GM21526 (cell line): Measurements from ENCODE around the gene DIP2C.

Experiments
- ATAC-seq: cut with Tn5 transposase; IDR thresholded peaks from one replicate; pipeline ENCODE4 v1.9.1; 2021; ENCODE audit warnings: moderate library complexity; ENCODE audit not compliant: unreplicated experiment, low FRiP score

DIP2C gene

GRCh38 chr10:508726-509125 lies 180.7 kb downstream of the DIP2C start:
- no peak for ATAC-seq

DNA sequence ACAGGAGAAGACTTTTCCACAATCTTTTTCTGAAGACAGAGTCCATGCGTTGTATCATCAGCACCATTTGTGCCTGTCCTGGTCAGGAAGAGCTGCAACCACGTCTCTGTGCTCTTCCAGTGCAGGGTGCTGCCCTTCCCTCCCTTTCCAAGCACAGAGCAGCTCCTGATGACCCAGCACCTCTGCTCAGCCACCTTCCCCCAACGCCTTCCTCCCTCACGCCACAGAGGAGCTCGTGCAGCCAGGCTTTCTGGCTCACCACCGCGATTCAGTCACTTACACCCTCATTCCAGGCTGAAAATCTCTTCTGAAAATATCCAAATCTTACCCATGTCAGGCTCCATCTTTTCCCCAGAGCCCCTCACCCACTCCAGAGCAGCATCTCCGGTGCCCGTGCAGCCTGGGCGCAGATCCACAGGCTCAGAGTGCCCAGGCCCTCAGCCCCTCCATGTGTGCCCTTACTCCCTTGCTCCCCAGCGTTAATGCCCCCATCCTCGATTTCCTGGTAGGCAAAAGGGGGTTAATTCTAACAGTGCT lies 181.5 kb downstream of the DIP2C start:
- no peak for ATAC-seq

GRCh38 chr10:507355-507699 lies 182.1 kb downstream of the DIP2C start:
- no peak for ATAC-seq

DNA sequence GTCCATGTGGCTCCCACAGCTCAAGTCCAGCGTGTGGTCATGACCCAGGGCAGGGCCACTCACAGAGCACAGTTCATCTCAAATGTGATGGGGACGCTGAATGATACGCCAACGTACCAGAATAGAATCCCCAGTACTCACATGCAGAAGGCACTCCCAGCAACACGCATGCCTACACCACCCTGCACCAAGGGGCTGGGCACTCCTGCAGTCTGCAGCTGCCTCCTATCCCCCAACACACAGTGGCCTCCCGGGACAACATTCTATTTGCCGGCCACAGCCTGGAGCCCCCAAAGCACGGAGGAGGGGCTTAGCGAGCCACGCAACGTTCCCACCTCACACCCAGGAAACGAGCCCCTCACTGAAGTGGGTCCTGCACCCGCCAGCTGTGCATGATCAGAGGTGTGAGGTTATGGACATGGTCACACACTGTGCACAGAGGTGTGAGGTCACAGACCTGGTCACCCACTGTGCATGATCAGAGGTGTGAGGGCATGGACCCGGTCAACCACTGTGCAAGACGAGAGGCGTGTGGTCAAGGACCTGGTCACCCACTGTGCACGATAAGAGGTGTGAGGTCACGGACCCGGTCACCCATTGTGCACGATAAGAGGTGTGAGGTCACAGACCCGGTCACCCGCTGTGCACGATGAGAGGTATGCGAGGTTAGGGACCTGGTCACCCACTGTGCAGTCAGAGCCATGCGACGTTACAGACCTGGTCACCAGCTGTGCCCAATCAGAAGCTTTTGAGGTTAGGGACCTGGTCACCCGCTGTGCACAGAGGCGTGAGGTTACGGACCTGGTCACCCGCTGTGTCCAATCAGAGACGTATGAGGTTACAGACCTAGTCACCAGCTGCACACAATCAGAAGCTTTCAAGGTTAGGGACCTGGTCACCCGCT lies 182.8 kb downstream of the DIP2C start:
- no peak for ATAC-seq

DNA sequence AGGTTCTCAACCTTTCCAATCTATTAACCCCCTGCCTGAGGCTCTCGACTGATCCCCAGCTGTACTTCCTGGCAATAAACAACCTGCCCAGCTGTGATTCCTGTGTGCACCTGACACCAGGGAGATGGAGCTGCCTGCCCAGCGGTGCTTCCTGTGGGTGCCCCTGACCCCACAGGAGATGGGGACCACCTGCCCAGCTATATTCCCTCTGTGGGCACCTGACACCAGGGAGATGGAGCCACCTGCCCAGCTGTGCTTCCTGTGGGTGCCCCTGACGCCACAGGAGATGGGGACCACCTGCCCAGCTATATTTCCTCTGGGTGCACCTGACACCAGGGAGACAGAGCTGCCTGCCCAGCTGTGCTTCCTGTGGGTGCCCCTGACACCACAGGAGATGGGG lies 184.0 kb downstream of the DIP2C start:
- ATAC-seq, result no peak

GRCh38 chr10:504806-505205 lies 184.7 kb downstream of the DIP2C start:
- ATAC-seq, result no peak

- no peak for ATAC-seq
These were observed 185.3 kb downstream of the DIP2C start for GRCh38 chr10:504121-504611.

DNA sequence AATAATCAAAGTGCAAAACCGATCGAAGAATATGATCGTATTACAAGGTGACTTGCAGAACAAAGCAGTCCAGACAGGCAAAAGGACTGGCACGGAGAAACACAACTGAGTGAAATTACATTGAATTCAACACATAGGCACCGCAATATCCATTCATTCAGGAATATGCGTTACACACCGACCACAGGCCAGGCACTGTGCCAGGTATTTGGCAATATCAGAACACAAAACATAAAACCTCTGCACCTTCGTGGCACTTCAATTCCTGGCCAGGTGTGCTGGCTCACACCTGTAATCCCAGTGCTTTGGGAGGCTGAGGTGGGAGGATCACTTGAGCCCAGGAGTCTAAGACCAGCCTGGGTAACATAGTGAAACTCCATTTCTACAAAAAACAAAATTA lies 187.9 kb downstream of the DIP2C start:
- ATAC-seq, result no peak

GRCh38 chr10:500876-501275 lies 188.6 kb downstream of the DIP2C start:
- ATAC-seq, result no peak

DNA sequence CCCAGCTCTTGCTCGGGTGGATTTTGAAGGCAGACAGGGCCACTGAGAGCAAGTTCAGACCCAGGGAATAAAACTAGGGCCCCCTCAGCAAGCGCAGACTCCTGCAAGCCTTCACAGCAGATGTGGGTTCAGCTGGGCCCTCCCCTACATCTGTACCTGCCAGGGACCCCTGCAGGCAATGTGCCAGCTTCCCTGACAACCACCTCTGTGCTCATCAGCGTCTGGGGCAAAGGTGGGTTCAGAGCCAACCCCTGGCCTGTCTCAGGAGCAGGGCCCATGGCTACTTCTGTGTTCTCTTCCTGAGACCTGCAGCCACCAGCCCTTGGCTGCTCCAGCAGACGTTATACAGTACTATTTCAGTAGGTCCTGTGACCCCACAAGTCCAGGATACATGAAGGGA lies 189.5 kb downstream of the DIP2C start:
- ATAC-seq, result no peak

GRCh38 chr10:498760-499435 lies 190.6 kb downstream of the DIP2C start:
- ATAC-seq, result no peak

GRCh38 chr10:497898-498451 lies 191.5 kb downstream of the DIP2C start:
- ATAC-seq, result no peak

DNA sequence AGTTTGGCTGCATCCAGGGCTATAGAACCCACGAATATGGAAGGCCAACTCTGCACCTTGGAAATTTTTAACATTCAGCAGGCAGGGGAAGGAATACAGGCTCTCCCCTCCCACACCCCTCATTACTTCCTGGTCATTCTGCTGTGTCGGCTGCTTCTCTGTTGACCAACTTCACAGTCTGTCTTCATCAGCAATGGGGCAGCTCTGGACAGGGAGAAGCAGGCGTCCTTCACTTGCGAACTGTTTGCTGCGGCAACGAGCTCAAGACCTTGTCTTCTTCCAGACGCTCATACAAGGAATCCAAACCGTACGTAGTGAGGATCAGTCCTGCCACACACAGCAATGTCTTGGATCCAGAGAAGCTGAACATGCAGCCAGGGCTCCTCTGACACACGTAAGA lies 192.2 kb downstream of the DIP2C start:
- no peak for ATAC-seq

DNA sequence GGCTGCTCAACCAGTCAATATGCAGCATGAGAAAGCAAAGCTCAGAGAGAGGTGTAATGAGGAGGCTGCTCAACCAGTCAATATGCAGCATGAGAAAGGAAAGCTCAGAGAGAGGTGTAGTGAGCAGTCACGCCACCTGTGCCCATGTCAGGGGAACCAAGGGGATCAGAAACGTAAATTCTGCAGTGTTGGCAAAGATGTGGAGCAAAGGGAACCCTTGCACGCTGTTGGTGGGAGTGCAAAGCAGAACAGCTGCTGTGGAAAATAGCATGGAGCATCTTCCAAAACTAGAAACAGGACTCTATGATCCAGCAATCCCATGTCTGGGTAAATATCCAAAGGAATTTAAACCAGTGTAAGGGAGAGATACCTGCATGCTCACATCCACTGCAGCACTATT lies 194.9 kb downstream of the DIP2C start:
- no peak for ATAC-seq

DNA sequence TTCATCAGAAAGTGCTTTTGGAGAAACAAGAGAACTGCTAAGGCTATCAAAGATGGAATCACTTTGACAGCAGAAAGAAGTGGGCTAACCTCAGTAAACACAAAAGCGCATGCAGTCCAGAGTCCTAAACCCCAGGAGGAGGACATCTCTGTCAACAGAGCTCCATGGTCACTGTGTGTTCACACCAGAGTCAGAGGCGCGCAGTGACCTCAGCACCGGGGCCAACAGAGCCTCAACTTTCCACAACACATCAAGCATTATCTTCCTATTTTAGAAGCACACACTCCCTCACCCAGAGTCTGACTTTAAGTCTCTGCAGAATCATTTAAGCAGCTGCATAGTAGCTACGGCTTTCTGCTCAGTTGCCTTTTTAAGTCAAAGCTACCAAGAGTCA lies 195.3 kb downstream of the DIP2C start:
- no peak for ATAC-seq

DNA sequence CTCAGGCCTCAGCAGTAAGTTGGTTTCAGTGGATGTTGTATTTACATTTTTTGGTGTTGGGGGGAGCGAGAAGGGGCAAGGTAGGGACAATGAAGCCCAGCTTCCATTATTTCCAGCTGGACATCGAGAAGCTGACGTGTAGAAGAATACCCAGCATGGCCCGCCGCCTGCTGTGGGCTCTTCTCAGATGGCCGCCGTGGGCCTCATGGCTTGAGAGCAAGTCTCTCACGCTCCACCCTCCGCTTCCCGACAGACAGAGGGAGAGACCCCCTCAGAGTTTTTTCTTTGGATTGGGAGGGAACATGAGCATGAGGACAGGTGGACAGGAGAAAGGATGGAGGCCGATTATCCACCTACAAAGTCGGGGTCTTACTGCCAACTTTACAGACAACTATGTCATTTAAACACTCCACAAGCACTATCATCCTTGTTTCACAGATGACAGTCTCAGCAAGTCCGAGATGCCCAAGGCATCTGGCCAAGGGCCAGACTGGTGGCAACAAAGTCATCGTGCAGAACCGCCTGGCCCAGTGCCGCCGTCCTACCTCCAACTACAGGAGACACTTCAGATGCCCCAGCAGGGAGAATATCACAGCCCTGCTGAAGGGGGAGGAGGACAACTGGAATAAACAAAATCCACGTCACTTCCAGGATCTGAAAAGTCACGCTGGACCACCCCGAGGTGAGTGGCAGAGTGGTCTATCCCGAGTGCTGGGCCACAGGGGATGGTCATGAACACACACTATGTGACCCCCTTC lies 195.9 kb downstream of the DIP2C start:
- no peak for ATAC-seq

DNA sequence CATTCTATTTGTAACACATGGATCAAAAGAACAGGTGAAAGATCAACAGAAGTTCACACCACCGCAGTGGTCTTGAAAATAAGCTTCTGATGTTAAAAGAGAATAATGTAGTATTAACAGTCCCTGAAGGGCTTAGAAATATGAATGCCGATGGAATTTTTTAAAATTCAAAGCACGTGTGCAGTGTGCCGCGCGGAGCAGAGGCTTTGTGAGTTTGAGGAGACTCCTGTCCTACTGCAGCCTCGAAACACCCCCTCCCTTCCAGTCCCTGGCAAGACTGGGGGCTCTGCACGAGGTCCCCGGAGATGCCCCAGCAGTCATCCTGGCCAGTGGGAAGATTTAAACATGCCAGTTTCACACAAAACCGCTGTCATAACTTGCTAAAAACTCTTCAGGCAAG lies 196.6 kb downstream of the DIP2C start:
- ATAC-seq, result no peak

- no peak for ATAC-seq
These were observed 197.6 kb downstream of the DIP2C start for GRCh38 chr10:491667-492424.

DNA sequence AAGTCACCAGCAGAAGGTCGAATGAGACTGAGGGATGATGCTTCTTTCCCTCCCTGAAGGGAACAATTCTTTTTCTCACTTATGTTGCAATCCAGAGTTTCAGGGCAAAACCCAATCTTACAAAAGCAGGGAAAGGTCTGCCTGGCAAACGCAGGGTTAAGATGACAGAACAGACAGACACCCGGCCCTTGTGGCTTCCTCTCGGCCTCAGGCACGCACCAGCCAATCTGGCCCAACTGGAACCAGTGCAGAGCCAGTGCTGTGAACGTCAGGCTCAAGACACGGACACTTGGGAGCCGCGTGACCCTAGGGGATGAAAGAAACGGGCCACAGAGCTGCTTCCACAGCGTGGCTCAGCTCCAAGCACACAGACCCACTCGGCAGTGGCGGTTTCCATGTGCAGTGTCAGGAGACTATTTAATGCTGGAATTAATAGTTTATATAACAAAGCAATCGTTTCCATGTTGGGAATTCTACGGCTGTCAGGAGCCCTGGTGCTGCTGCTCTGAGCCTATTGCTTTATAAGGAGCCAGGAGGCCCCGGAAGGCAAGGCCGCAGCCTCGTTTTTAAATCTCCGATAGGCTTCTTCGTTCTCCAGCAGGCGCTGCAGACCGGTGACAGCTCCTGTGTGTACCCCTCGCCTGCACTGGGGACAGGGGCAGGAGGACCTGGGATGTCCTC lies 198.4 kb downstream of the DIP2C start:
- ATAC-seq, result no peak
